ENCODE measurements around the gene RGL1.
A peak's percentile ranks its signal among the peaks of the same experiment; 100 is the strongest.

Gene RGL1

DNA sequence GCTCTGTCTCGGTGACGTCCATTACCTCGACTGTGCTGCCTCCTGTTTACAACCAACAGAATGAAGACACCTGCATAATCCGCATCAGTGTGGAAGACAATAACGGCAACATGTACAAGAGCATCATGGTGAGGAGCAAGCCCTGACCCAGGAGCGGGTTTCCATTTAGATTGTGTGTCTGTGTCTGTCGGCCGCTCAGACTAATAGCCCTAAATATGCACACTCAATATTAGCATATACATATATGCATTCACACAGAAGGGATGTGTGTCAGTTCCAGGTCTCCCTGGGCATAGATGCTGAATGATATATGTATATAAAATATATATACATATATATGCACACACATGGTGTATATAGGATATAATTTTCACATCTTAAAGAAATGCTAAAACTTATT is 111.7 kb downstream of the RGL1 start:
- DNase-seq (ENCODE audit: low spot score), result no peak

DNA sequence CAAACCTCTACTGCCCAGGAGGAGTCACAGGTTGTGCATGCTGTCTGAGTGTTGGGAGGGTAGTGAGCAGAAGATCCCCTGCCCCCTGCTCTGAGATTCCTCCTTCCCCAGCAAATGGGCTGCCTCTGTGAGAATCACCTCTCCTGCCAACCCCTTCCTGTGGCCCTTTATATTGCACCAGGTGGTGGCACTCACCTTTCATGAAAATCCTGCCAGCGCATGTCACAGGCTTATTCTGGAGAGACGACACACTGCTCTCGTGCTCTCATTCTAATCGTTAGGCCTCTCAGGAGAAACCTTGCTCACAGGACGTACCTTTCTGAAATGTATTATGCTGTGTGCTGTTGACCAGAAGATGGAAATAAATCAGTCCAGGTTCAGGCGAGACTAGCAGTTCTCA is 113.7 kb downstream of the RGL1 start:
- DNase-seq (ENCODE audit: low spot score), result no peak

DNA sequence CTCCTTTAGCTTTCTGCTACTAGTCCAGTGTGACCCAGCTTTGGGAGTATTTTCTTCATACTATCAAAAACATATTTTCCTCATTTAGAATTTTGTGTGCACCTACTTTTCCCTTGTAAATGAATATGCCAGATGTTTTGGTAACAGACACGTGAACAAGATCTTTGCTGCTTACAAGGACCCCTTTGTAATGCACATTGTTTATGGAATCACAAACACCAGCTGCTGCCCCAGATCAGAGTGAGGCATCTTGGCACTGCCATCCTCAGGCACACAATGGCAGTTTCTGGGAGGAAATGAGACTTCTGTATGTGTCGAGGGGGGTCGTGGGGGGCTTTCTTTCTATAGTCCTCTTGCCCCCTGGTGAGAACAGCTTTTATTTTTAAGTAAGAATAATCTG is 115.7 kb downstream of the RGL1 start:
- no peak for DNase-seq (ENCODE audit: low spot score)

DNA sequence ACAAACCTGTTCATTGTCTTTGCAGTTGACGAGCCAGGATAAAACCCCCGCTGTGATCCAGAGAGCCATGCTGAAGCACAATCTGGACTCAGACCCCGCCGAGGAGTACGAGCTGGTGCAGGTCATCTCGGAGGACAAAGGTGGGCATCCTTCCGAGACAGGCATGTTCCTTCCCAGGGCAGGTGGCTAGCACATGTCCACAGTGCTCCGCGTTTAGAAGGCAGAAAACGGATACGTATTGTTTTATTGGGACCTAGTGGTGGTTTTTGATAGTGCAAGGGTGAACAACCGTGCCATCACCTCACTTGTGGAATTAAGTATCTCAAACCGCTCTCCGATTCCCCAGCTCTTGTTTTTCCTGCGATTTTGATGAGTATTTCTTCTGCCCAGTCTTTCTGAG is 117.3 kb downstream of the RGL1 start:
- DNase-seq (ENCODE audit: low spot score), result no peak

DNA sequence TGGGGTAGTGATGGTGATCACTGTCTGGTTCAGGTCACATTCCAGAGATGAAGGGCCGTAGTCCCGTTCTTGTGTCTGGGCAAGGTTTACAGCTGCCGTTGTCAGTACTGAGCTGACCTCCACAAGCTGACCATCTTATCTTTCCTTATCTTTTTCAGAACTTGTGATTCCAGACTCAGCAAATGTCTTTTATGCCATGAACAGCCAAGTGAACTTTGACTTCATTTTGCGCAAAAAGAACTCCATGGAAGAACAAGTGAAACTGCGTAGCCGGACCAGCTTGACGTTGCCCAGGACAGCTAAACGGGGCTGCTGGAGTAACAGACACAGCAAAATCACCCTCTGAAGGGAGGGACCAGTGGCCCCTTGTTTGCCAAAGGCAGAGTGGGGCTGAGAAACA is 121.0 kb downstream of the RGL1 start:
- DNase-seq (ENCODE audit: low spot score), result no peak

DNA sequence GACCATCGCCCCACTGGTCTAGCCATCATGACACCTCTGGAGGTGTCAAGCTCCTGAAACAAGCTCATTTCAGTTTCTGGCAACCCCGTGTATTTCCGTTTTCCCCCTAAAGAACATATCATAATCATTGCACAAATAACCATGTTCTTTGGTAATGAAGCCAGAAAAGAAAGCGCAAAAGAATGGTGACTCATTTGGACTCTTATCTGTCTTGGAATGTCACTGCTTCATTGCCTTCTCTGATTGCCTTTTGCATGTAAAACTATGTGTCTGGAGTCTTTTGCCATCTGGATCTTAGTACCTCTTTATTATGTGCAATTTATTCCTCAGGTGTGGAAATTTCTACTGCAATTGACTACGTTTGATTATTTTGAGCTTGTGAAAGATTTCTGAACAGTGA is 122.1 kb downstream of the RGL1 start:
- no peak for DNase-seq (ENCODE audit: low spot score)

DNA sequence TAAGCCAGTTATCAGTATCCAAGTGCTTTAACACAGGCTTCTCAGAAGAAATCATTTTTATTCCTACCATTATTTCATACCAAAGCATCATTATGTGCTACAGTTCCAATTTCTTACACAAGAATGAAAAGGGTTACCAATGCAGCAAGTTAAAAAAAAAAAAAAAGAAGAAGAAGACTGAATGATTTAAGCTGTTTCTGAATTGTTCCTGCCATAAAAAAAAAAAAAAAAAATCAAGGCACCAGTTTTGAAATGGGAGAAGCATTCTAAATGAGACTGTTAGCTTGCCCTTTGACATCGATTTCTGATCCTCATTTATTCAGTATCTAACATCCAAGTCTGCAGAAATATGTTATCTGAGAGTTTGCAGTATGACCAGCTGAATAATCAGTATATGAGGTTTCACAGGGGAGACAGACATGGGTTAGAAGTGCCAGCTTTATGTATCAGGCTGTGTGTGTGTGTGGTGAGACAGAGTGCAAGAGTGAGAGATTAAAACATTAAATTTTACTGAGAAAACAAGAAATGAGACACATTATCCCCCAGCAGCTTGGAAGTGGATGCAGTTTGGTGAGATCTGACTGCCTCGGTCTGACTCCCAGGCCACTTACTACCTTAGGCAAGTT is 126.8 kb downstream of the RGL1 start:
- no peak for DNase-seq (ENCODE audit: low spot score)

DNA sequence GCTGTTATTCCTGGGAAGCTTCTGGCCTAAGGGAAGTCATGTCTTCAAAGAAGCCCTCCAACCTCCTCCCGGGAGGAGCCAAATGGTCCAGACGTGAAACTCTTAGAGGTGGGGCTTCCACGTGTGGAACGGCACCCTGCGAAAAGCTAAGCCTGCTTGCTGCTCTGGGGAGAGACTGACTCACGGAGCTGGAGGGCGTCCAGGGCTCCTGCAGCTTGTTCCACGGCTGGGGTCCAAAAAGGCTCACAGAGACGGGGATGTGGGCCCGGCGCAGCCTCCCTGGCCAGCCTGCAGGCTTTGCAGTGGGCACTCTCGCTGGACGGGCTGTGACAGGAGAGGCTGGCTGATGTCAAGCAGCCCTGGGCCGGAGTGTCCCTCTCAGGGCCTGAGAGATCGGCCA is 127.5 kb downstream of the RGL1 start:
- no peak for DNase-seq (ENCODE audit: low spot score)

DNA sequence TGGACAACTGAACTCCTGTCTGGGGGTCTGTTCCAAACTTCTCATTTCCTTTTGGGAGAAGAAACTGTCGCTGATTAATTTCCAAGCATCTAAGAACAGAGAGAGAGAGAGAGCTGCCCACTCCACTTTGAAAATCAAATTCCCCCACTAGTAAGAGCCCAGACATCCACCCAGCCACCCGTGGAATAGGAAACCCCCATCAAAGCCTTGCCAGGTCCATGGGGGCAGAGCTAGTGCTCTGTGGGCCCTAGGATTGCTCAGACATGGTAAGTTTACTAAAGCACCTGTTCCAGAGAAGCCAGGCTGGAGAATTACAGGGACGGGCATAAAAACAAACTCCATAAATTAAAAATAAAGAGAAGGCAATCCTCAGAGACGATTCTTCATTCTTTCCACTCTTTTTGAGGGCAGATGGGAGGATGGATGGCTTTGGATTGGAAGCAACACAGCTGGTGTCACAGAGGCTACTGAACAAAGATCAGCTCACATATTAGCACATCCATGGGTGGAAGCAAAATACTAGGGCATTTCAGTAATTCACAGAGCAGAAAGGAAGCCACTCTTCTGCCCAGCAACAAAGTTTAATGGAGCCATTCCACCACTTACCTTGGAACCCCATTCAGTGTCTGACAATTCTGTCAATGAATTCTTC is 128.7 kb downstream of the RGL1 start:
- no peak for DNase-seq (ENCODE audit: low spot score)

DNA sequence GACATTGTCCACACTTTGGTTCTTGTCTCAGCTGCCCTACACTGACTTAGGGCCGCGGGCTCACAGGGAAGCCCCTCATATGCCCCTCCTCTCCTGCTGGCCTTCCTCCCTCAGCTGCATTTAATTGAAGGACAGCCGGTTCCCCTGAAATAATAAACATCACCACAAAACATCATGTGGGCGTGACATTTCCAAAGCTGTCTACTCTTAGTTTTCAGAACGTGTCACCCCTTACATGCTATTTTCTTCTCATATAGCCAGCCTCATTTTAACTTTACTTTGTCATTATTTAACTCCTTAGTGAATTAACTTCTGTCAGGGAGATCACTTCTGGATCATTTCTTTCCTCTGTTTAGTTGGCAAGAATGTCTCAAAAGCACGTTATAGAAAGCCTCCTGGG is 129.4 kb downstream of the RGL1 start:
- no peak for DNase-seq (ENCODE audit: low spot score)

DNA sequence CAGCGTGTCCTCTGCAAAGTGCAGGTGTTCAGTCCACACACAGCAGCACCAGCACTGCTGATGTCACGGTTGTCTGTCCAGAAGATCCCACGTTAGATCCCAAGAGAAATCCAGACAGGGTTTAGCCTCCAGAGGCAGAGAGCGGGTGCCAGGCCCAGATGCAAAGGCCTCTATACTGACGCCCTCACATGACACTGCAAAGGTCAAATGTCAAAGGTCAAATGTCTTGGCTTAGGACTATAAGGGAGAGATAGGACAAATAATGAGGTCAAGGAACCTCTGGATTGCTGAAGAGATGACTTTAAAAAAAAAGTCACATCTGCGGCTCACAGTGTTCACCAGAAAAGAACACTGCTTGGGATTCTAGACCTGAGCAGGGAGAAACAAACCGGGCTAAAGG is 131.1 kb downstream of the RGL1 start:
- DNase-seq (ENCODE audit: low spot score), result no peak

DNA sequence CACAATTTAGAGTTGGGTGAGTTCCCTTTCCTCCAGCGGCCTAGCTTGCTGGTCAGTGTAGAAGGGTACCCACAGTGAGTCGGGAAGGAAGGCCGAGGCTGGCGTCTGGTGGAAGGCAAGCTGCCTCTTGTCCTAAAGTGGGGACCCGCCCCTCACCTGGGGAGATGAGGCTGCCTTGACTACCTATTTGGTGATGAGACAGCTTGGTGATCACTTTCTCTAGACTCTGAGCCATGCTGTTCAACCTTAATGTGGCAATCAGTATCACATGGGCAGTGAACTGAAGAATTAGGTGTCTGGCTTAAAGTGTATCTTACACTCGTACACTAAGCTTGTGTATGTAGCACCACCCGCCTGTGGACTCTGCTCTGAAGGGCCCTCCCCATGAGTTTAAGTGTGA is 131.9 kb downstream of the RGL1 start:
- DNase-seq (ENCODE audit: low spot score), result no peak

DNA sequence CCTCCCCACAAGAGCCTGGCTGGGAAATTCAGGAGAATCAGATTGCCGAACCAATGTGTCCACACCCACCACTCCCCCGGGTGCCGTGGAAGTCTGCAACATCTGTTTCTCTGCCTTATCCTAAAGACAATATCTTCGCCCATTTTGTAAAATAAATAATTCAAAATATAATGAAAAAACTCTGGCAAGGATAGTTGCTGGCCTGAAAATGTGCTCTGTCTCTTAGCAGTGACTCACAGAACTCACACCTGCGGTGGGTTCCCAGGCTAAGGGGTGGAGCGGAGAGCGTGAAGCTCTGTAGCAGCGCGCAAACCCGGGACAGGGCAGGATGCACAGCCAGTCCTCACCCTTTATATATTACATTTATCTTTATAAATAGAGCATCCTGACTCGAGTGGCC is 132.7 kb downstream of the RGL1 start:
- DNase-seq (ENCODE audit: low spot score), result no peak

DNA sequence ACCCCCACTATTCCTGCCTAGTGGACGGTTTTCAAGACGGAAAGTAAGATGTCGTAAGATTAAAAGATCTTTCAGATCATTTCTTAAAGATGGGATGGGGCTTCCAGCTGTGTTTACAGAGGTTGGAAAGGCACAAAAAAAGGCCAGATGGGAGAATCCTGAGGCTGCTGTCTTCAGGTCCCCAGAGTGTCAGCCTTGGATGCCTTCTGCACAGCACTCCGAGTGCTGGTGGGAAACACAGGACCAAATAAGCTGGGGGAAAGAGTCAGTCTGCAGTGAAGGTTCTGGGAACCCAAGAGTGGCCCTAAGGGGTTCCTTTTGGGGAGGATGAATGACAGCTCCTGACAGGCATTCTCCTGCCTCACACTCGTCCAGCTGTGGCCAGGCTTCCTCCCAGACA is 136.1 kb downstream of the RGL1 start:
- DNase-seq (ENCODE audit: low spot score), result no peak

DNA sequence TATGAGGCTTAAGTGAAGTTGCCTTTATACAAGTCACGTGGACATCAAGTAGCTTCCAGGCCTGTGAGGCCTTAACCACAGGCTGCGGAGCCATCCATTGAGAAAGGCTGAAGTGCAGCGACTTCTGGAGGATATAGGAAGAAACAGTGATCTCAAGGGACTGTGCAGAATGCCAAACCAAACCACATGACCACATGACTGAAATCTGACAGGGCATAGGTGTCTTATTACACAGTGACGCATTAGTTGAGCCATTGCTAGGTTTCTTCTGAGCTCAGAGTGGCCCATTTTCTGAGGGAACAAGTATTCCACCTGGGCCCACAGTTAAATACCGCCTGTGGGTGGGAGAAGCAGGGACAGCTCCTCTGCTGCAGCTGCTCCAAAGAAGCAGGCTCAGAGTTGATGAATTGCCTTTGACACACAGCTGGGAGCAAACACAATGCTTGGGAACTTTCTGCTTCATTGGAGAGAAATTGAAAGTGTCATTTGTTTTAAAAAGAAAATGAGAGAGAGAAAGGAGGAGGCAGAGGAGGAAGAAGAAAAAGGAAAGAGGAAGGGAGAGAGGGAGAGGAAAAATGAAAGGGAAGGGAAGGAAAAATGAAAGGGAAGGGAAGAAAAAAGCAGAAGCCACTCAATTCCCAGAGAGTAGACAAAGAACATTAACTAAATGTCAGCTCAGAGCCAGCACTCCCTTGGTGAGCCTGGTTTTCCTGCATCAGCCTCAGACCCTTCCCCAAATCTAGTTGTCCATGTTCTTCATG is 138.2 kb downstream of the RGL1 start:
- DNase-seq (ENCODE audit: low spot score), result peak; percentile 57

DNA sequence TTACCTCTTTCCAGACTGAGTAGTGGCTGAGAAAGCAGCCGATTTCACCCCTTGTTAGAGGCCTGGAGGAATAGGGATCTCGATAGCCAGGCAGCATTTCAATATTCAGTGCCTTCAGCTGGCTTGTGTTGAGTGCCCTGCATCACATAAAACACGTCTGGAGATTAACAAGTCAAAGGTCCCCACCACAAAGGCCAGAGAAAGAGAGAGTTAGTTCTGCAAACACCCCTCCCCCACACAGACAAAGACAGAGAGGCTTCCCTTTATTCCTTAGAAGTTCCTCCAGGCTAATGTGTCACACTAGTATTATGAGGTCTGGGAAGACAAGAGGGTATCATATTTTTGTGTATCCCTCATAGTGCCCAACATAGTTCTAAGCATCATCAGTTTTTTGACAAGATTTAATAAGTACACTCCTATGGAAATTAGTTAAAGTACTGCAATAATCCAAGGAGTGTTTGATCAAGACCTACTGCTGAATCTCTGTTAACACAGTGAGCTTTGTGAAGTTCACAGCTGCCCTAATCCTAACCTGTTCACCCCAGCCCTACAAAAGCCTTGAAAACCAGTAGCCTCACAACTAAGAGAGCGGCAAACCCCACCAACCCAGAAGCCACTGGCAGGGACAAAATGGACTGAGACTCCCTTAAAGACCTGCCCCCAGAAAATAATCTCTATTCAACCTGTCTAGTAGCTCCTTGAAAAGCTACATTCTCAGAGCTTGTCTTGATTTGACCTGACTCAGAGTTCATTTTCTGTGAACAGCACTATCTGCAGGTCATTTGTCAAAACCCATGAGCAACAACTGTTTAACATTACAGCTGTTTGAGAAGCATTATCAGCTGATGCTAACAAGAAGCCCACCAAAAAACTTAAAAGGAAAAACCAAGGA is 140.8 kb downstream of the RGL1 start:
- peak; percentile 63 for DNase-seq (ENCODE audit: low spot score)

DNA sequence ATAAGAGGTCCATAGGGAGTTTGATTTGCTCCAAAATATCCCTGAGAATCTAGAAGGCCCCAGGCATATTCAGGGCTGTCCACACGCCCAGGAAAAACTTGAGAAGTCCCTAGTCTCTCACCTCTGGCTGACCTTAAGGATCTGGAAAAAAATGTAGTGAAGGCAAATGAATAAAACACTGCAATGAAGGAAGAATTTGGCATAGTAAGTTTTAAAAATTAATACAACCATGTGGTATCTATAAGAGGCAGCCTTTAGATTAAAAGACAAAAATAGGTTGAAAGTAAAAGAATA is 141.3 kb downstream of the RGL1 start:
- no peak for DNase-seq (ENCODE audit: low spot score)

DNA sequence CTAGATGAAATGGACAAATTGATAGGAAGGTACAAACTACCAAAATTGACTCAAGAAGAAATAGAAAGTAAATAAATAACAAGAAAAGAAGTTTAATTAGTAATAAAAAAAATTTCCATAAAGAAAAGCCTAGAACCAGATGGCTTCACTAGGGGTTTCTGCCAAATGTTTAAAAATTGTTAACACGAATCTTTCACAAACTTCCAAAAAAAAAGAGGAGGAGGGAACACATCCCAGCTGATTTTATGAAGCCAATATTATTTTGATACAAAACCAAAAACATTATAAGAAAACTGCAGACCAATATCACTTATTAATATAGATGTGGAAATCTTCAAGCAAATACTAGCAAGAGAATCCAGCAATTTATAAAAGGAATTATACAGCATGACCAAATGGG is 143.1 kb downstream of the RGL1 start:
- DNase-seq (ENCODE audit: low spot score), result no peak

DNA sequence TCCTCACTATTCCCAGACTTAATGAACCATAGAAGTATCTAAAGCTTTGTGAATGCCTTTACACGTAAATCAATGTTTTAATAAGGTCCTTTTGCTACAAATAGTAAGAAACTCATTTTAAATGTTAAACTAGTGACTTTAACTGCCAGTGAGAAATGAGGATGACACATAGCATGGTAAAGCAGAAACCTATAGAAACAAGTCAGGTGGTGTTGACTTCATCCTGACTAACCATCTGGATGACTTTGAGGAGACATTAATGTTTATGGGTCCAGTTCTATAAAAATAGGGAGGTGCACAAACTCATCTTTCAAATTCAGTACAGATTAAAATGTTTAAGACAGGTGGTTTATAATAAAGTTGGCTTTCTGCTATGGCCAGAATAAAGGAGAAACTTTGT is 147.2 kb downstream of the RGL1 start:
- DNase-seq (ENCODE audit: low spot score), result no peak

DNA sequence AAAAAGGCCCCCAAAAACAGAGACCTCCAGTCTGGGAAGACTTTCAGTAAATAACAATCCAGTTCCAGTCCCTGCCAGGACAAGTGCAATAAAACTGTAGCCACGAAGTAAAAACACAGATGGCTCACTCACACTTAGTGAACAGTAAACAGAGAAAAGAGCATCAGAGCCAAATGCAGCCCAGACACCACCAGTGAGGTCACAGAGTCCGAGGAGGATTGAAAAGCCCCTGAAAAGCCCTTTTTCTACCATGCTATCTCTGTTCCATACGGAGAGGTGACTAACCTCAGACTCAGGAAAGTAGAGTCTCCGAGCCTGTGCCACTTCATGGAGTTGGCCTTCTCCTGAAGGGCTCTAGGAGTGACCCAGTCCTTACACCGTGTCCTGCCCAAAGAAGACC is 148.1 kb downstream of the RGL1 start:
- no peak for DNase-seq (ENCODE audit: low spot score)

DNA sequence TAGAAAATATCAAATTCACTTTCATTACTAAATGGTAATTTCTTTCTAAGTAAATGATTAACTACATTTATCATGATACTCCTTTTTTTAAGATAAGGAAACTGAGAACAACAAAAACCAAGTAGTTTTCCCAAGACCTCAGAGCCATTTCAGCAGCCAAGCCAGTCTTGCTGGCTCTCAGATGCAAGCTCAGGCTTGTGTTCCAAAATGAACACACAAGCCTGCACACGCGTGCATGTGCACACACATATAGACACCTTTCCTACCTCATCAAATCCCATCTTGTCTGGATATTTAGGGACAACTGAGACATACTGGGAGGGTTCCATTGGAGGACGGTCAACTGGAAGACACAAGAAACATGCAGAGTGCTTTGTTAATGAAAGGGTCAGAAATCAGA is 149.6 kb downstream of the RGL1 start:
- no peak for DNase-seq (ENCODE audit: low spot score)

DNA sequence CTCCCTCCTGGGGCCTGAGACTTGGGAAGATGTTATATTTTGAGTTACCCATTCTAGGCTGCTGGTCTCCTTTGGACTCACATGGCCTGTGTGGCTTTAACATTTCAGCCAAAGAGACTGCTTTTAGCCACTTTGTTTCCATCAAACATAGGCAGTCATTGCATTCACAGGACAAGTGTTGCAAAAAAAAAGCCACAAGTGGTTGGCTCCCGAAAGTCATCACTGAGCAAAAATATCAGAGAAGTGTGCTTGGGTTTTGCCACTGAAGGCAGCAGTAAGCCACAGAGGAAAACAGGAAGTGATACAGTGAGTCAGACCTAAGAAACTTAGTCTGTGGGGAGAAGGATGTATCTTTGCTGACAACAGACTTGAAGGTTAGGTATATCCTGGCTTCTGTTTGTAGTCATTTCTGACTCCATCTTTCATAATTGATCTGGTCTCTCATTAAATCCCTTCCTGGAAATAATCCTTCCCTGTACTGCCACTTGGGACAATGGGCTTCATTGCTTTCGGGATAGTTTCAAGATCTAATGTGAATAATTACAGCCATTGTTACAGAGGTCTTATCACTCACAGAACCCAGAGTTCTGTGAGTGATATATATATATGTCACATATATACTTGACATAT is 151.8 kb downstream of the RGL1 start:
- no peak for DNase-seq (ENCODE audit: low spot score)

Measured in ecto neural progenitor cell (in vitro differentiated cells).